ENCODE data around the gene SYT1.

The SYT1 gene

DNA sequence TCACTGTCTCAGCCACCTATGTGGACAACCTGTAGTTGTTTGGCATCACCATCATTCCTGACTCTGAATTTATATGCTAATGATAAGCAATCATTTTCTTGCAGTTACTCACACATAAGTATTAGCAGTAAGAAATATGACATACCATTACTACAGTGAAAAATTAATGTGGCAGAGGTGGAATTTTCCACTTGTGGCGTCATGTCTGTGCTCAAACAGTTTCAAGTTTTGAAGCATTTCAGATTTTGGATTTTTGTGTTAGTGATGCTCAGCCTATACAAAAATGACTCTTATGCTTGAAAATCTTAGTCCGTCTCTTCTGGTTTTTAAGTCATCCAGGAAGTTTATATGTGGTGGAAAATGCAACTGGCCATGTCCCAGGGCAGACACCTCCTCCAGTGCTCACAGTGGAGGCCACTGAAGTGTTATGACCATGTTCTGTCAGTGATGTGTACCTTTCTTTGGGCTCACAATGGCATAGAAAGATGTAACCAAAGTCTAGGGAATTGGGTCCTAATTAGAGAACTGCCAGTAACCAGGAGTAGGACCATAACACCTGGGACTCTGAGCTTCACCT, 220.6 kb downstream of the SYT1 start:
- H3K4me3 ChIP-seq (ENCODE audit: low read length) = no peak overlapping the region
- TF ChIP-seq ZNF274 (IDR thresholded peaks at IDR 0.05; ENCODE audit: low read depth, low read length) = no peak

DNA sequence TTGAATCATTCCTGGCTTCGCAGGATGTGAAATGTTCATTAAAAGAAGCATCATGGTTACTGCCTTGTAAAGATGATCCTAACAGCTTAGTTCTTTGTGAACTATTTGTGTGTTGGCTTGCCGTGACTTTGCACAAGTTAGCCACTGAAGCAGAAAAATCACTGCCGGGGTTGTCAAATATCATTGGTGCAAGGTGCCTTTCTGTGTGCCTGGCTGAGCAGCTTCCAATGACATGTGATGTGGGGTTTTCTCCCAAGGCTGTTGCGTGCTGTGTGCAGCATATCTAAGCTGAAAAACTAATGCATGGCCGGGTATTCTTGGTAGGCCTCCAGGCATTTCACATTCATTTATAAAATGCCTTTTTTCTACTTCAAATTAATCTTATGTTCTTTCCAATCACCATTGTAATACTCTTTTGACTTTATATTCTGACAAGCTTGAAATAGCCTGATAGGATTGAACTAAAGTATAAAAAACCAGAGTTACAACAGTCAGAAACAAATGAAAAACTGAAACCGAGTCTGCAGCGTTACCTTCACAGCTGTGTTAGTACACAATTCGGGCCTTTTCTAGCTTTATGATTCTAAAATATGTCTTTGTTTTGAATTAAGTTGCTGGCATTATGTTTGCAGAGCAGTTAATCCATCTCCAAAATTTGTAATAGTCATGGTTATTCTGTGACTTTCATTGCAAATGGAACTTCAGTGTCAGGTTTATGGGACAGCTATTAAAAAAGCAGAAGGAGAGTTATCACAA, 222.1 kb downstream of the SYT1 start:
- H3K4me3 ChIP-seq (ENCODE audit: low read length) = no peak overlapping the region
- TF ChIP-seq ZNF274 (IDR thresholded peaks at IDR 0.05; ENCODE audit: low read depth, low read length) = no peak

DNA sequence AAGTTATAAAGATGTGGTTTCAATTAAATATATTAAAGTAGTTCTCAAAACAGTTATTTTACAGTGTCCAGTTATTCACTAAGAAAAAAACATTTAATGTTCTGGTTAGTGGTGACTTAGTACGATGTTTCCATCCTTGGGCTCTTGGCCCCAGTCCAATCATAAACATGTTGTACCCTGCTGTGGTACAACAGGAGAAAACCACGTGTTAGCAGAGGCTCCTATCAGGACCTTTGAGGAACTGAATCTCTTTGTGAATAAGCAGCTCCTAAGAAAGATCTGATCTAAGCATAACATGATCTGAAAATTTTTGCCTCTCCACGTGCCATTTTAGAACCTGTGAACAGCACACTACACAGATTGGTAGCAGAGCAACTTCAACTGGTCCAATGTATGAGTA, 234.0 kb downstream of the SYT1 start:
- no peak overlapping the region for H3K4me3 ChIP-seq (ENCODE audit: low read length)
- TF ChIP-seq ZNF274 (IDR thresholded peaks at IDR 0.05; ENCODE audit: low read depth, low read length) = no peak

DNA sequence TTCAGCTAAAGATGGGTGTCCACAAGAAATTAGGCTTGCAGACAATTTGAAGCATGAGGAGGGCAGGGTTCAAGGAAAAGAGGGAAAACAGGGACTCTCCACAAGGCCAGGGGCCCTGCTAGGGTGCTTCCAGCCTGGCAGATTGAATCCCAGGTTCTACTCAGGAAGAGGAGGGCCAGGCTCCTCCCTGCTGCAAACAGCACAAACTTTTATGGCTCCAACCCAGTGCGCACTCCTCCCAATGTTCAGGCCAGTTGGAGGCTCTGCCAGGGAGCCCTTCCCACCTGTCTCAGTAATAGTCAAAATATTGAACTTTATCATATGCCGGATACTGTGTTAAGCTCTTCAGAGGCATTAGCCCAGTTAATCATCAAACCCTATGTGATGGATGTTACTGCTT, 244.4 kb downstream of the SYT1 start:
- H3K4me3 ChIP-seq (ENCODE audit: low read length) = no peak overlapping the region
- no peak for TF ChIP-seq ZNF274 (IDR thresholded peaks at IDR 0.05; ENCODE audit: low read depth, low read length)

DNA sequence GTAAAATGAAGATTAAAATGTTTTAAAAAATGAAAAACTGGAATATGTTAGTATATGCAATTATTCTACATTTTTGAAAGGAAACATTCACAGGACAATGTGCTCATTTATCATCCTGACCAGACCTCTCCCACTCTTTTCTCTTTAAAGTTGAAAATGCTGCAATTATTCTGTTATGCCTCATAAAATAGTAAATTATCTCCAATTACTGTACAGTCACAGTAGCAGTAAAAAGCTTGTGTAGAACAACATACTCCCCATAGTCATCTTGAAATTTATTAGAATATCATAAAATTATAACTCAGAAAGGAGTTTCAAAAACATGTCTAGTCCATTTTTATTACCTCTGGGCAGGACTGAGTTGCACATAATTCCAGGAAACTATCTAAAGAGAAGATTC, 250.3 kb downstream of the SYT1 start:
- TF ChIP-seq ZNF274 (IDR thresholded peaks at IDR 0.05; ENCODE audit: low read depth, low read length) = no peak
- H3K4me3 ChIP-seq (ENCODE audit: low read length) = no peak overlapping the region

DNA sequence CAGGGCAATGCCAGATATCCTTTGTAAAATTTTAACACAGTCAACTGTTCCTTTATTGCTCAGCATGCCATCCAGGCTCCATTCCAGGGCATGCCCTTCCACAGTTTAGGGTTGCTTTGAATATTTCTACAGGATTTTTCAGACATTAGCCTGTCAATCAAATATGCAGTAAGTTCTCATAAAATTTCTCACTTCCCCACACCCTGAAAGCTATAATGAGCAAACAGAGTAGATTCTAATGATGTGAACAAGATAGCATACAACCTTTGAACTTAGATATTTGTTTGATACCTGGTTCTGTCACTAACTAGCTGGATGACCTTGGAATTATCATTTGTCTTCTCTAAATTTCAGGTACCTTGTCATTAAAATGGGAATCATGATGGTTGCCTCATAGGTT, 251.2 kb downstream of the SYT1 start:
- no peak overlapping the region for H3K4me3 ChIP-seq (ENCODE audit: low read length)
- TF ChIP-seq ZNF274 (IDR thresholded peaks at IDR 0.05; ENCODE audit: low read depth, low read length) = no peak

DNA sequence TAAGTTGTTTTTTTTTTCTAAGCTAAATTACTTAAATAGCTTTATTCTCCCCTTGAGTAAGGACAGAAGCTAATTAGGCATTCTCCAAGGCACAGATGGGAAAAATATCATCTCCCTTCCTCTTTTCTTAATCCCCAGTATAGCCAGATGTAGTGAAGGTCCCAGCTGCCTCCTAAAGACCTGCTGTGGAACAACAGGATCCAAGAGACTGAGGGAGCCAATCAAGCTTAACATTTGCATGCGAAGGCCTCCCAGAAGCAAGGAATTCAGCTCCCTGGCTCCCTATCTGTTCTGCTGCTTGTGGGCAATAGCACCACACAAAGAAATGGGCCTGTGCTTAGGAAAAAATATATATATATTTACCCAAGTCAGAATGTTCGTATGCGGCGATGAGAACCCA, 255.2 kb downstream of the SYT1 start:
- no peak for TF ChIP-seq ZNF274 (IDR thresholded peaks at IDR 0.05; ENCODE audit: low read depth, low read length)
- H3K4me3 ChIP-seq (ENCODE audit: low read length) = no peak overlapping the region

DNA sequence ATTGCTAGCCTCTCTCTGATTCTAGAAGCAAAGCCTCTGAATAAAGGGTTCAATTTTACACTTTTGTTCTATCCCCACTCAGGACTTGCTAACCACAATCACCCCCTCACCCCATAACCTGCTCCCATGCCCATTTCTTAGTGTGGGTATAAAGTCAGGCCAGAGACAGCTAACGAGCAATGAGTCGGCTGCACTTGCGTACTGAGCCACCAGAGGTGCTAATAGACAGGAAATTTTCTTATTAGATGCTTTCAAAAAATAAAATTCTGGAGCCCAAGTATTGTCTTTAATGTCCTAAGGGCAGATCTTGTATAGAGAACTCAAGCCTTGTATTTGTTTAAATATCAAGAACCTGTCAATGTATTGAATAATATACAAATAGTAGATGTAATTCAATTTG, 256.9 kb downstream of the SYT1 start:
- no peak for TF ChIP-seq ZNF274 (IDR thresholded peaks at IDR 0.05; ENCODE audit: low read depth, low read length)

DNA sequence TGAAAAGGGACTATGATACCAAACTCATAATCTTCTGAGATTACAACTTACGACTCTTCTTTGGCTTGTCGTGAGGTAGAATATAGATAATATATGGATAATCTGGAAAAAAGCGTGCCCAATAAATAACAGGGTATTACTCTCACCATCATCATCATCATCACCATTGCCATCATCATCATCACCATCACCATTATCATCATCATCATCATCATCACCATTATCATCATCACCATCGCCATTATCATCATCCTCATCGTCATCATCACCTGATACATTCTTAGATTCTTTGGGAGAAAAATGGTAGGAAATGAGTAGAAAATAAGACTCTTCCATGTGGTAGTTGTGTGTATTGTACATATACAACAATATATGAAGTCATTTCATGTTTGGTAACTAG, 259.8 kb downstream of the SYT1 start:
- no peak overlapping the region for H3K4me3 ChIP-seq (ENCODE audit: low read length)
- no peak for TF ChIP-seq ZNF274 (IDR thresholded peaks at IDR 0.05; ENCODE audit: low read depth, low read length)

More for the DNA sequence above, 256.9 kb downstream of the SYT1 start:
- no peak overlapping the region for H3K4me3 ChIP-seq (ENCODE audit: low read length)

DNA sequence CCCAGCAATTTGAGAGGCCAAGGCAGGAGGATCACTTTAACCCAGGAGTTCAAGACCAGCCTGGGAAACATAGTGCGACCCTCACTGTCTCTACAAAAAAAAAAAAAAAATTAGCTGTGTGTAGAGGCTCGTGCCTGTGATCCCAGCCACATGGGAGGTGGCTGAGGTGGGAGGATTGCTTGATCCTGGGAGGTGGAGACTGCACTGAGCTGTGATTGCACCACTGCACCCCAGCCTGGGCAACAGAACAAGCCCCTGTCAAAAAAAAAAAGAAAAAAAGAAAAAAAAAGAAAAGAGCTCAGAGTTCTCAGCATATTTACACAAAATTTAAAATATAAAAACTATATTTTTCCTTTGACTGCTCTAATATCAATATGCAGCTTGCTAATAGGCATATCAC, 260.8 kb downstream of the SYT1 start:
- TF ChIP-seq ZNF274 (IDR thresholded peaks at IDR 0.05; ENCODE audit: low read depth, low read length) = no peak
- H3K4me3 ChIP-seq (ENCODE audit: low read length) = no peak overlapping the region

DNA sequence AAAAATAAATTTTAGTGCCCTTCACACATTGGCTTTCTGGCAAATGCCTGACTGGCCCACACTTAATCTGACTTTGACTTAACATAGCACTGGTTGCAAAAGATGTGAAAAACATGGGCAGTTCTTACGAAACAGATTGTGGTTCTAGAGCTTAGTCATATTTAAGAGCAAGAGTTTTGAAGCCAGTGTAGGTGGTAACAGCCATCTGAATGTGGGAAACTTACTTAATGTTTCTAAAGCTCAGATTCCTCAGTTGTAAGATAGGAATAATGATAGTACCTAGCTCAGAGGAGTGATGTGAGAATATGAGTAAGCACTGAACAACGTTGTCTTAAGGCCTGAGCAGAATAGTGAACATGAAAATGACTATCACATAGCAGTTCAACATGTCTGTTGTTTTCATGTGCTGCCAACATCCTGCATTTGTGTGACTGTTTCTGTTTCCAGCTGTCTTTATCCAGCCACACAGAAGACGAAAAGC, 262.7 kb downstream of the SYT1 start:
- TF ChIP-seq ZNF274 (IDR thresholded peaks at IDR 0.05; ENCODE audit: low read depth, low read length) = no peak
- H3K4me3 ChIP-seq (ENCODE audit: low read length) = no peak overlapping the region

DNA sequence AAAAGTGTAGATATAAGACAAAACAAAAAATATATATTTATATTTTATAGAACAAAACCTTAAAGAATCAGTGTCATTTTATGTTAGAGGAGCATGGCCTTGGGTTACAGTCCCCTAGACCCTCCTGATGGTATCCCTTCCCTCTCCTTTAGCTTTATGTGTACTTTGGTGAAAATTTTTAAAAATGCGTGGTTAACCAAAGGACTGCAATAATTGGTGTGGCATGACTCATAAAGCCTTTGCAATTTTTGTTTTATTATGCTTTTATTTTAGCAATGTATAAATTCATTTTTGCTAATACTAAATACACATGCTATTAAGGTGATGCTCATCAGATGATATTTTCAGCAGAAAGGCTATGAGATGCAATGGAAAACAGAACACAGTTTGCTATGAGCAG, 264.4 kb downstream of the SYT1 start:
- no peak for TF ChIP-seq ZNF274 (IDR thresholded peaks at IDR 0.05; ENCODE audit: low read depth, low read length)
- no peak overlapping the region for H3K4me3 ChIP-seq (ENCODE audit: low read length)

DNA sequence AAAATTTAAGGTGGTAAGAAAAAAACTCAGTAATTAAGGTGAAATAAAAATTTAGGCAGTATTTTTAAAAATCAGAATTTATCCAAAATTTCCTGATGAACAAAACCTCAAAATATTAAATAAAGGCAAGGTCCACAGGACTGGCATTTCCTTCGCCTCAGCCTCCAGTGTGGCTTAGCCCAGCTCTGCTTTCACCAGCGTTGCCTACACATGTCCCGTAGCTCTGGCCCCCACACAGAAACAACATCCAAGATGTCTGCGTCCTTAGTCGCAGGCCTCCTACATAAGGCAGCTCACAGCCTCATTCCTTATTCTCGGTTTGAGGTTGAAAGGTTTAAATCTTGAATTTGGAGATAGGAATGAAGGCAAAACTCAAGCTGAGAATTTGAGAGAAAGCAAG, 274.3 kb downstream of the SYT1 start:
- no peak overlapping the region for H3K4me3 ChIP-seq (ENCODE audit: low read length)
- no peak for TF ChIP-seq ZNF274 (IDR thresholded peaks at IDR 0.05; ENCODE audit: low read depth, low read length)

DNA sequence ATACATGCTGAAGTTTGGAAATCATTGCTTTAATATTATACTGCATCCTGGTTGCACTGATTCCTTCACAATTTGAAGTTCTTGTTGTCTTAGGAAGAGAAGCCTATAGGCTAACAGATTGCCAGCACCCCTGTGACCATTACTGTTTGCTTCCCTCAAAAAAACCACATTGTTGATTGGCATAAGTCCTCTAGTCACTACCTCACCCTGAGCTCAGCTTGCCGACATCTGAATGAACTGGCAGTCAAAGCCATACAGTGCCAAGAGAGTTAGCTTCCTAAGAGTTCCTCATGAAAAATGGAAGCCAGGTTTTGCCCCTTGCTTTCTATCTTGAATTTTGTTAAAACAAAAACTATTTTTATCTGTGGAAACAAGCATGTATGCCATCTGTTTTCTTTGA, 276.1 kb downstream of the SYT1 start:
- H3K4me3 ChIP-seq (ENCODE audit: low read length) = no peak overlapping the region
- TF ChIP-seq ZNF274 (IDR thresholded peaks at IDR 0.05; ENCODE audit: low read depth, low read length) = no peak

DNA sequence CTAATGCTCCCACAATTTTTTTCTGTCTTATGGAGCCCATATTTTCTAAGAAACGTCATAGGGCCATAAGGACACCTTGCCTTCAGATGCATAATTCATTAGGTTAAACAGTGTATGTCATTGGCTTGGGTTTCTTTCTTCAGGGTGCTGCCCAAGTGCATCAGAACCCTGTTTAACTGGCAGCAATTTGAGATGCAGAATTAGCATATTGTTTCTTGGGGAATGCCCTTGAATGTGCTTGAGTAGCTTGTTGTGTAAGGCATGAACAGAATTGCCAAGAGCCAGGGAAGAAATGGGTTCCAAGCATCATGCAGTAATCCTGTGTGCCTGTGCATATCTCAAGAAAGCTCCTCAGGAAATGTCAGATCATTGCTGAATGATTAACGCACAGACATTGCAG, 277.2 kb downstream of the SYT1 start:
- no peak overlapping the region for H3K4me3 ChIP-seq (ENCODE audit: low read length)
- no peak for TF ChIP-seq ZNF274 (IDR thresholded peaks at IDR 0.05; ENCODE audit: low read depth, low read length)

DNA sequence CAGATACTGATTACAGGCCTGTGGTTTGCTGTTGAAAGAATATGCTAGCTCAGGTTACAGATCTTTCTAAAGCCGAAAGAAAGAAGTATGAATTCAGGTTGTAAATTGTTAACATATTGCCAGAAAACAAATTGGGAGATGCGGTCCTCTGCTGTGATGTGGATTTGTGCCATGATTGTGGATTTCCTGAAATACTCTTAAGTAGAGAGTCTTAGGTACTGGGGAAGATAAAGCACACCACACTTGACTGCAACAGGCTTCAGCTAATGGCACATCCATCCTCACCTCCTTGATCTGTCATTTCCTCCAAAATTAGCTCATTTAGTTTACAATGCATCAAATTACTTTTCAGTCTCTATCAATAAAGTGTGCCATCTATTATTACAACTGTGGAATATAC, 279.2 kb downstream of the SYT1 start:
- H3K4me3 ChIP-seq (ENCODE audit: low read length) = no peak overlapping the region
- TF ChIP-seq ZNF274 (IDR thresholded peaks at IDR 0.05; ENCODE audit: low read depth, low read length) = no peak

Data from GM08714 (cell line).